ENCODE measurements around the gene RRN3.

DNA sequence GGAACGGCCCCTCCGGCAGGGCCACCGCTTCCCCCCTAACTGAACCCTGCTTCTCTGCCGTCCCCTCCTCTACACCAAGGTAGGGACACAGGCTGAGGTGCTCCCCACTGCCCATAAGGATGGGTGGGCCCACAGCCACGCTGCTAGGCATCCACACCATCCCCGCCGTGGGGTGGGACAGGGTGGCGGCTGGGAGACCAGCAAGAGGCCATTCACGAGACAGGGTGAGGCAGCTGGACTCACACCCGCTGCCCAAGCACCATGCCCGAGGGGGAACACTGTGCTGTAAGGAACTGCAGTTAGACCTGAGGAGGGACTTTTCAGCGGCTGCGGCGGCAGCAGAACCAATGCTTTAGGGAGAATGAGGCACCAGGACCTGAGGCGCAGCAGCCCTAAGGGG is 47.5 kb upstream of the RRN3 start:
- TF ChIP-seq POLR2A (IDR thresholded peaks at IDR 0.05; ENCODE audit: low read length): no peak
- no peak for TF ChIP-seq GATA1 (IDR thresholded peaks at IDR 0.05; ENCODE audit: low read depth, low read length)

All from erythroblast (primary cell).